Astrocyte of the hippocampus (primary cell): ENCODE data around the gene LSG1.

Experiments used
- DNase-seq: peaks from one replicate; pipeline ENCODE4 v3.0.0; 2011; ENCODE audit warnings: low read depth, low spot score

The LSG1 gene

DNA sequence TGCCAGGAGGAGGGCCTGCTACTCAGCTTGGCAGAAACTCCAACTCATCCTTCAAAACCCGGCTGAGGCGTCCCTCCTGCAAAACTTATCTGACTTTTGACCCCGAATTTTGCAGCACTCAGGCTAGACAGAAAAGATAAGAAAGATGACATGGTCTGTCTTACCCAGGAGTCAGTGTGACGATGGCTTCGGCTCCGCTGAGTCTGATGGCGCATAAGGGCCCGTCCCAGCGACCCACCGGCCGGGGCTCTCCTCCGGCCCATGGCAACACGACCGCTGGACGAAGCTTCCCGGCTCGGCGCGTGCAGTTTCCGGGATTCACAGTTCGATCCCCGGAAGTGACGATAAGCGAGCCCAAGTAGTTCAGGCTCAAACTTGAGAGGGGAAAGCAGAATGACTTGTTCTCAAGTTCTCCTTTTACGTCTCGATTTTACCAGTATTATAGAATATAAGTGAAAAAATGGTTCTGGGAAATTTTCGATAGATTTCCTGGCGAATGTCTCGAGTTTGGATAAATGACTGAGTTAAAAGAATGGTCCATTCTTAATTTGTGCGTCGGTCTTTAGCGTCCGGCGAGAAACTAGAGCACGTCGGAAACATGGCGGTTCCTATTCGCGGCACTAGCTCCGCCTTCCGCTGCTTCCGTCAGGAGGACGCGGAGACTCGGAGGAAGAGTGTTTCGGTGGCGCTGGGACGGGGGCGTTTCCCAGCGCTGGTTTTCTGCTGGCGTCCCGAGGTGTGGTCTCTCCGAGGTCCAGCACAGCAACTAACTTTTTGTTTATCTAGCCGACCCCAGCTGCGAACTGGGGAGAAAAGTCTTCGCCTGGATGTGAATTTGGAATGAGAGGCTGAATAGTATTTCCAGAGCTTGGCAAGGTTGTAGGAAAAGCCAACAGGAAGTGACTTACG is at the start of gene LSG1:
Gene LSG1 (minus strand): TSS at position 292 of the 909 bp plus-strand sequence. CDS start 29 bp downstream, at position 263.
- peak; percentile 98 for DNase-seq

DNA sequence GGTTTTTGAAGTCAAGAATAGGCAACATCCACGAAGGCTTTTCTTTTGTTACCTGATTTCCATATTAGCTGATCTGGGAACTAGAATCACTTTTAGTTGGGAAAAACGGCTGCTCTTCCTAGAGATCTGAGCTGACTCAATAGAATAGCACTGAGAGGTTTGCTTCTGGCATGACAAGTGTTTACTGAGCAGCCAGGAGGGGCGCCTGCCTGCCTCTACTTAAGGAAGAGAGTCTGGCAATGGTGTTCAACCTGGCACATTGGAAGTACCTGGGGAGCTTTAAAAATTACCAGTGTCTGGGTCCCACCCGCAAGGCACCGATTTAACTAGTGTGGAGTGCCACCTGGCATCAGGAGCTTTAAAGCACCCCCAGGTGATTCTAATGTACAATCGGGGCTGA is 48.1 kb upstream of the LSG1 start:
- no peak for DNase-seq

DNA sequence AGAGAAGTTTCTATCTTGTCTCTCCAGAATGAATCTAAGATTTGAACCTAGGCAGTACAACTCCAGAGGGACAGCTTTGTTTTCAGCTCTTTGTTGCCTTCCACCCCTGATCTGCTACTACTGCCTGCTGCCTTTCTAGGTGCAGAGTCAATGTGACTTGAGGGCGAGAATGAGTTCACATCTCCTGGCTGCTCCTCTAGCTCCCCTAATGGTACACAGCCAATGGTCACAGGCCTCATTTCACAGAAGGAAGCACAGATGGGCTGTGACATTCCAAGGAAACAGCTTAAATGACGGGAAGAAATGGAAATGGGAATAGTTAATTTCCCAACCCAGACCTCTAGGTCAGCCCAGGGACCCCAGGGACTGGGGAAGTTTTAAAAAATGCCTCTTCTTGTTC is 46.1 kb upstream of the LSG1 start:
- no peak for DNase-seq

DNA sequence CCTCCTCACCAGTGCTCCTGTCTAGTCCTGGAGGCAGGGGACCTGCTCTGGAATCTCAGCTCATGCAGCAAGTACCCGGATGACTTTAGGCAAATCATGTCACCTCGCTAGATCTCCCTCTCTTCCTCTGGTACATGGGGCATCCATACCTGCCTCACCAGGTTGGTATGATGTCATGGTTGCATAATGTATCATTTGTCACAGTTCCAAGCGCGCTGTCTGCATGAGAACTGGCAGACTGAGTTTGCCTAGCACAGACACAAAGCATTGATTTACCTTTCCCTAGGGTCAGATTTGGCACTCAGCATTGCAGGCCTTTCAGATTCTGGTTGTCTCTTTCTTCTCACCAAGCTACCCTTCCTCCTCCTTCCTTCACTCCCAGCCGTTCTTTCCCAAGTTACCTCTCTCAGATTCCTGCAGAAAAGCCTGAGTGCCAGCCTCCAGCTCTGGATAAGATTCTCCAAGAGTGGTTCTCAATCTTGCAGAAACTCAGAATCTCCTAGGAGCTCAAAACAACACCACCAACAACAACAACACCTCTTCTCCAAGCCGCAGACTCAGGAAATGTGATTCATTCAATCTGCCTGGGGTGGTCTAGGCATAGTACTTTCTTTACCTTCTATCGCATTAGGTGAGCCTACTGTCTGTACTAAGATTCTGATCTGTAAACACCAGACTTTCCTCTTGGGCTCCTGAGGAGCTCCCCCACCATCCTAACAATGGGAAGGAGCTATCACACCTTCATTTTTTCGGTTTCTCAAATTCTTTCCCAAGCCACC is 43.2 kb upstream of the LSG1 start:
- DNase-seq: peak; percentile 44

DNA sequence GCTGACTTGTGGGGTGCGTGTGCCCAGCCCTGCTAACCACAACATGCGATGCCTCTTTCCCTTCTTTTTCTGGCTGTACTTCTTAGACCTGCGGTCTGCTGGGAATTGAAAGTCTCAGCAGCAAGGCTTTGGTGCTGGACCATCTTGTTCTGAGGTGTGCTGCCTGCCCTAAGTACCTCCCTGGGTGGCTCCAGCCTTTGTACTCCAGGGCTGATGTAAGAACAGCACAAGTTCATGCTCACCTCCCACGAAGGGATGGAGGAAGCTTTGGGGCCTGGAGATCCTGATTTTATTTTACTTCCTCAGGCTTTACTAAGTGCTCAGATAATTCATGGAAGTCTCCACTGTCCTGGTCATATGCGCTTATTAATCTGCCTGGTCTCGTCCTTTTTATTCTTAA is 42.6 kb upstream of the LSG1 start:
- no peak for DNase-seq

DNA sequence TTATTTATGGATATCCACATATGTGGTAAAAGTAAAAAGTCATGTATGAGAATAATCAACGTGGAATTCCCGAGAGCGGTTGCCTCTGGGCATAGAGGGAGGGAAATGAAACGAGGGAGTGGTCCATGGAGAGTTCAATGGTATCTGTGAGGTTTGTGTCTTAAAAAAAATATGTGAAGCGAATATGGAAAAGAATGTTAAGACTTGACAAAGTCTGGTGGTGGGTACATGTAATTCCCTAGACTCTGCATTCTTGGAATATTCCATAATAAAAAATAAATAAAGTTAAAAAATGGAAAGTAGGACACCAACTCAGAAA is 42.1 kb upstream of the LSG1 start:
- DNase-seq: no peak

DNA sequence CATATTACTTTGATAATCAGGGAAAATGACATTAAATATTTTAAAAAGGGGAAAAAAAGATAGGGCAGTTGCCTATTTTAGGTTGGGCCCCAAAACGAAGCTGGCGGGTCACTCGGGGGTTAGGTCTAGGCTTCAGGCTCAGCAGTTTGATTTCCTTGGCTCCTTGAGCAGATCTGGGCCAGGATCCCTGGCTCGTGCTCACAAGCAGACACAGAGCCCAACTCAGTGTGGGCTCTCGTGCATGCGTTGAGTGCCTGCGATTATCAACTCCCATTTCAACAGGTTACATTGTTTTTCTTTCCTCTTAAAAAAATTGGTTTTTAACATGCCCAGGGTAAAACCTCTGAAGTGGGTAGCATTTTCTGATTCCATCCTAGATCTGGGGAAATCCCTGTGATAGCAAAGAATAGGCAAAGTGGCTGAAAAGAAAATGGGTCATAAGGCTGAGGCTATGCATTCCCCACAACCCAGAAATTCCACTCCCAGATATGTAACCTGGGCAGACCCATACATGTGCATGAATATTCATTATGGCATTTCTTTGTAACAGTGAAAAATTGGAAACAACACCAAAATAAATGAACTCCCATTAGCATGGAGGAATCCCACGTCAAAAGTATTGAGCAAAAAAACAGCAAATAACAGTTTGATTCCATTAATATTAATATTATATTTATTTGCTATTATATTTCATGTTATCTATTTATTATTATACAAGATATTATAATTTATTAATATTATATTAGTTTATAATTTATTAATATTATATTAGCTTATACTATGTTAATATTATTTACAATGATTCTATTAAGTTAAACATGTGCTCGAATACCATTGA is 41.5 kb upstream of the LSG1 start:
- DNase-seq: peak; percentile 69

DNA sequence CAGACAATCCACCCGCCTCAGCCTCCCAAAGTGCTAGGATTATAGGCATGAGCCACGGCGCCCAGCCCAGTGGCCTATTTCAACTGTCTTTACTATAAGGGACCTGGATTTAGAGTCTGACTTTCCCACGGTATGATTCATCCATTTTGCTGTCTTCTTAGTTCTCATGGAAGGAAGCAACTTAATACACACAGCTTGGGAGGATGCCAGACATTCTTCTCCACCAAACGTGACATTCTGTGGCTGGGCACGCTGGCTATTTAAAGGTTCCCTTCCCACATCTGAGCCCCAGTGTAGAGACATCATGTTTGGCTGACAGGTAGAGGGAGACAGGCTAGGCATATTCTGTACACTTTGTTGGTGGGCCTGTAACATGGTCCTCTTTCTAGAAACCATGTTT is 39.9 kb upstream of the LSG1 start:
- peak; percentile 97 for DNase-seq

DNA sequence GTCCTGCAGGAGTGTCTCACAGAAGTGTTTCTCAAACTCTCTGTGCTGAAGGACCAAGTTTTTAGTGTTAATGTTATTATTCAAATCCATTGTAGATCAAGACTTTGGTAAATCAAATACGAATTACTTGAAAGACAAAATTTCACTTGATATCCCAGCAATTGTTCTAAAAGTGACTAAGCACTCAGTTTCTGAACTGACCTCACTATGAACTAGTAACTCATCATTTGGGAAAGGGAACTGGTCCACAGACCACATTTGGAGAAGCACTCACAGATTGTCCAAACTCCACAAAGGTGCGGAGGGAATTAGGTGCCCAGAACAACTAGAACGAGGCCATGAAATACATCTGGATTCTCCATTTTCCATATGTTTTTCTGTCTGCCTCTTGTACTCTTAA is 39.3 kb upstream of the LSG1 start:
- DNase-seq: no peak

DNA sequence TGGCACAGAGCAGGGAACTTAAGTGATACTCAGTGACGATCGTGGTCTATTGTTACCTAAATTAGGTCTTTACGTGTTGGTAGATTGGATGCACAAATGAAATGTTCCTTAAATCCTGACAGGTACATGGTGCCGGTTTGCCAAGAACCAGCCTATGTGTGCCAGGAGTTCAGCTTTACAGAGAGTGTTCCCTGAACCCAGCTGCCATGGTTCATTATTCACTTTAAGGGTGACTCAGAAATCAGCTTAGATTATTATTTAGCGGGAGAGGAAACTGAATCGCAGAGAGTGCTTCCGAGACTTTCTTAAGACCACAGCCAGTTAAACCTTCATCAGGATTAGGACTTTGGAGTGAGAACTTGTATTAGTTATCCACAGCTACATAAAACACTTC is 35.2 kb upstream of the LSG1 start:
- no peak for DNase-seq

DNA sequence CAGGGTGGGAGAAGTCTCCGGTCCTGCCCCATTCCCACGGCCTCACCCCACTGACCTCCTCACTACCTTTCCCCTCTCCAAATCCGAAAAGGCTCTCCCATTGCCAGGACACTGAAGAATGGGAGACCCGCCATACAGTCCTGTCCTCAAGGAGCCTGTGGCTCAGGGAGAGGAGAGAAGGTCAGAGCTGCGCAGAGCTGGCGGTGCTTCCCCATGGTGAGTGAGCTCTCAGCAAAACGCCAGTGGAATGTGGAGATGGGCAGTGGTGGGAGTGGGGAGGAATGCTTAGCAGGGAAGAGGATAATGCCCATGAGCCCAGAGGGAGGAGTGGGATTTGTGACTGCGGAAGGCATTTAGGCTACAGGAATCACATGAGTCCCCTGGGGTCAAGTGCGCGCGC is 33.8 kb upstream of the LSG1 start:
- DNase-seq: no peak

DNA sequence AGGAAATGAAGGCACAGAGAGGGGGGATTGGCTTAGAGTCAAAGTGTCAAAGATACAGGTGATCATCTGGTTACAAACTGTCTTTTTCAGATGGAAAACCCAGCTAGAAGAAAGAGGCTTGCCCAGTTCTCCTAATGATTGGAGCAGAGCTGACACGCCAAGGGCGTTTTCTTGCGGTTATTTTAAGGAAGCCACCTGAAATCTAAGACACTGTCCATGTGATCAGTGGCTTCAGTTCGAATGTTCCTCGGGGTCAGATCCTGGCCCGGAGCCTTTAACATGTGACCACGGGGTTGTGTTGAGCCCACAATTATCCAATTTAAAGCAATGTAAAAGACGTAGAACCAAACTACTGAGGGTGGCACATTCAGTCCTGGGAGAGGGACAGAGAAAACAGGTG is 33.2 kb upstream of the LSG1 start:
- DNase-seq: no peak

DNA sequence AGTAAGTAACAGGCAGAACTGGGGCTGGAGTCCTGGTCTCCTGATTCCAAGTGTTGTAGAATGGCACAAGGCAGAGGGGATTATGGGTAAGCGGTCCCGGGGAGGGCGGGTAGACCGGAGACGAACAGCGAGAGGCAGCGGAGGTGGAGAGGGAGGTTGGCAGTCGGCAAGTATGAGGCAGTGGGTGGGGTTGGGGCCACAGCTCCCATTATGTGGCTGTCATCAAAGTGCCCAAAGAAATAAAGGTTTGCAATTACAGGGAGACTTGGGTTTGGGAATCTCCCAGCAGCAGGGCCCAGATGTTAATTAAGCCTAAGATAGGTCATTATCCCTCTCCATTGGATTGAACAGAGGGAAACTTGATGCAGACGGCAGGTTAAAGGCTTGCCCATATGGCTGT is 30.6 kb upstream of the LSG1 start:
- DNase-seq: no peak

DNA sequence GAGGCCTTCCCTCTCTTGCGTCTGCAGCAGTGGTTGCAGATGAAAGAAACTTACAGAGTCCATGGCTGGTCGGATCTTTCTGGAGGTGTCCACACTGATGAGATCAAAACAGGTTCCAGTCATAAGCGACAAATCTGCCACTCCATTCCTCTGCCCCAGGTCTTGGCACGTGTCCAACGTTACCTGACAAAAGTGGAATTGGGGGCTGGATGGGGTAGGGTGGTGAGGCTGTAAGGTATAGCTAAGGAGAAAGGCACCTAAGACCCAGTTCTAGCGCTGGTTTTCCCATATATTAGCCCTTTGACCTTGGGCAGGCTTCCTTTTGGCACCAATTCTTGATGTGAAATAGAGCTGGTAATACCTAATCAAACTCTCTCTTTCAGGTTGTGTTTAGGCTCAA is 24.7 kb upstream of the LSG1 start:
- no peak for DNase-seq

DNA sequence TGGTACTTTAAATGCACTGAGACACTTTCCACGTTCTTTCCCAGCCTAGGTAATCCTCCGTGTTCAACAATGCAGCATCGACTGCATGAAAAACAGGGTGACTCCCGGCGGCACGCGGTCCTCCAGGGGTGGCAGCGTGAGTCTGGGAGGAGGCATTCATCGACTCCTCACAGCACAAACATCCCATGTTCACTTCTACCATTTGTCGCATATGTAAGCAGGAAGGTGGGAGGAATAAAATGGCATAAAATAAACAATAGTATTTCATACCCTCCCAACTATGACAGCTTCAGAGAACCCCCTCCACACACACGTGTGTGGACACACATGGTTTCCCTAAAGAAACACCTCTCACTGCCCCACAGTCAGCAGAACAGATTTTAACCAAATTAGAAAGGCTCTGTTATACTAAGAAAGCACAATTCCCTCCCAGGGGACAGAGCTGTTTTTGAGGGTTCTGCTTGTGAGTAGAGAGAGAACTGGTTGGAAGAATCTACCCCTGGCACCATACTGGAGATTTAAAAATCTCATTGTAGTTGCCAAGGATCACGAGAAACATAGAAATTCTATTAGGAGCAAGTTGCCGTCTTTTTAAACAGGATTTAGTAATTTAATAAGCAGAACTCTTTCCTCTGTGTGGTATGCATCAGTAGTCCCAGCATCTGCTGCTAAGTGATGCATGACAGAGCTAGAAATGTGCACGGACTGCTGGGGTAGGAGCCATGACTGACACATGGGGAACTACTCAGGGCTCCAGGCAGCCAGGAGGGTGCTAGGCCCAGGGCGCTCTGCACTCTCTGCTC is 19.7 kb upstream of the LSG1 start:
- peak; percentile 35 for DNase-seq

DNA sequence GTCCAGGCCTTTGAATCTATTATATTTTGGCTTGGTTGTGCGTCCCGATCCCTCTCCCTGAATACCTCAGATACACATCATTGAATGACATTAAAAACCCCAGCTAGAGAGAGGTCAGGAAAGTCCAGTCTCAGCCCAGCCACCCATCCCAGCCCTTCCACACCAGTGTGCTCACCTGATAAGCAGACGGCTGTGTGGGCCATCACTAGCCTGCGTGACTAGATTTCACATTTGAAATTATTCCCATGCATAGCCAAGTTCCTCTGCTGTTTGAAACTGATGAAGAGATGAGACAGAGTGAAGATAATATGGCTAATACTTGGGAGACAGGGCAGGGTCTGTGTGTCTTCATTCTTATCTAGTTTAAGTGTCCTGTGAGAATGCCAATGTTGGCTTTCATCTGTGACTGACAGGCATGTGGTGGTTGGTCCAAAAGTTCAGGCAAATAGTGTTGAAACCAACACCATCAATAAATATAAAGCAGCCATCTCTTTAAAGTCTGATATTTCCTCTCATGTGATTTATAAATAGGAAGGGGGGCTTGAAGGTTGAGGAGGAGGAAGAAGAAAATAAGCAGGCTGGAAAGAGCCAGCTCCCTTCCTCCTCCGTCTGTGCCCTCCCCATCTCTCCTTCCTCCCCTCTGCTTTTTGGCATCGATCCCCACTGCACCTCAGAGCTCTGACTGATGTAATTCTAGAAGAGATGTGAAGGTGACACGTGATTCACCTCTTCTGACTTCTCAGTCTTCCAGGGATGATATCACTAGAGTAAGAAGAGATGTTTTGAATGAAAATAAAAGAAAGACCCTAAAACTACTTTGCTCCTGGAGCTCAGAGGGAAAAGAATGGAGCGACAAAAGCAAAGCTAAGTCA is 18.7 kb upstream of the LSG1 start:
- peak; percentile 47 for DNase-seq

DNA sequence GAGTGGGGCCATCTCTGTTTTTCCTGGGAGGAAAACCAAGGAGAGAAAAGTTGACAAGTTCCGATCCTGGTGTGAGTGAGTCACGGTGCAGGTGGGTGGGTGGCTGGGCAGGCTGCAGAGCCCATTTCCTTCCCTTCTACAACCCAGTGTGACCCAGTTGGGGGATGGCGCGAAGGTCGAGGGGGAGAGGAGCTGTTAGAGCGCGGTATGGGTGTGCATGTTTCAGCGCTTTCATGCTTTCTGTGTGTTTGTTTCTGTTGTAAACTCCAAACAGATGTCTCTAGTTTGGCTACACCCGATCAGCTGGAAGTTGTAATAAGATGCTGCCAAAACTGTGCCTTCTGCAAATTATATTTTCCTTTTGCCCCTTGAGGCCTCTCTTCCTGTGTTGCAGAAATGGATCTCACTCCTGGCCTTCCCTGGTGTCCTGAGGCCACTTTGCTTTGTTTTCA is 17.5 kb upstream of the LSG1 start:
- DNase-seq: peak; percentile 26

DNA sequence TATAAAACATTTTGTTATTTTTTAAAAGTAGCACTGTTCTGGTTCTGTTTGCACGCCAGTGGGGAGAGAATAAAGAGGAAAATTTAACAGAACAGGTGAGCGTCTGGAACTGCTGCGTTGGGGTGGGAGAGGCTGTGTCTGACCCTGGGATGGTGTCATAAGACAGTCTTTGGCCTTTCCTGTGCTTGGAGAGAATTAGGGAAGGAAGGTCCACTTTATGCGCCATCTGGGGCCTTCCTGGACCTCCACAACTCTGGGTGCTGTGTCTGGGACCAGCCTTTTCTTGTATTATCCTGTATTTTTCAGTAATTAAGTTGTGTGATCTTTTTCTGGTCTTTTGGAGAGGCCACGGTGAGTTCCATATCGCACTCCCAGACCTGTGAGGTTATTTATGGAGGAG is 17.0 kb upstream of the LSG1 start:
- DNase-seq: no peak

DNA sequence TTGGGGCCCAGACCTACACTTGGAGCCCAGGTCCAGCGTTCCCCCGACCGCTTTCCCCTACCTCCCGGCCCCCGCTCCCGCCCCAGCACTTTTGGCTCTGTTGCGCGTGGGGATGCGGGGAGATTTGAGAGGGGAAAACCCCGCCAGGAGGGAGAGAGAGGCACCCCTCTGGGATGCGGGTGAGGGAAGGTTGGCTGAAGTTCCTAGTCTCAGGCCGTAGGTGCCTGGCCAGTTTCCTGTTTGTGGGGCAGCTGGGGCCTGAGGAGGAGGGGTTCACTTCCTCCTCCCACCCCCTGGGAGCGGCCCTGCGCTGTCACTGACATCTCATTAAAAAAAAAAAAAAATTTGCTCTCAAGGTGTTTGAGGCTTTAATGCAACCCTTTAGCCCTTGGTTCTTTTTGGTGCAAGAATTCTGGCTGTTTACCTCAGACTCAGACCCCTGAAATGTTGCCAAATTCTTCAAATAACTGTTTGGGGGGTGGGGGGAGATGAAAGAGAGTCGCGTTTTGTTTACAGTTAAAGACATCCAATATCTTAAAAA is 16.3 kb upstream of the LSG1 start:
- DNase-seq: peak; percentile 68

DNA sequence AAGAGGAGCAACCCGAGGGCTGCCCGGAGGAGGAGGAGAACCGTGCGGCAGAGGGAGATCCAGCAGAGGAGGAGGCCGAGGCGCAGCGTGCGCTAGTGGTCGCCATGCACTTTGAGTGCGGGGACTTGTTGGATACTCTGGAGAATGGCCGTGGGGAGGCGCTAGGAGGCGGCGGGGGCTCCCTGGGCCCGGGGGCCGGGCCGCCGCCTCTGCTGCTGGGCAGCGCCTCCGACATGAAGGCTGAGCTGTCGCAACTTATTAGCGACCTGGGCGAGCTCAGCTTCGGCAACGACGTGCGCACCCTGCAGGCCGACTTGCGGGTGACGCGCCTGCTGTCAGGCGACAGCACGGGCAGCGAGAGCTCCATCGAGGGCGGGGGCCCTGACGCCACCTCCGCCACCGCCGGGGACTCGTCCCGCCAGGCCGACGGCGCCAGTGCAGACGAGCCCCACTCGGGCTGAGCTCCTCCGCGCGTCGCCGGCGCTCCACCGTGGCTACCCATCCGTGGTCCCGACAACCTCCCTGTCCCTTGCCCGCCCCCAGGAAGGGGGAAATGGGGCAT is 15.7 kb upstream of the LSG1 start:
- peak; percentile 85 for DNase-seq
